Fibroblast of skin of abdomen (primary cell): Measurements from ENCODE around the gene KIFC3.
"Not testable (repeated sequence)": the region's sequence is repeated elsewhere in the genome, so short reads cannot be mapped to it uniquely, and the experiment has no call there.

Experiments used
- DNase-seq: peaks from one replicate; pipeline ENCODE4 v3.0.0-alpha.2; 2013

Gene KIFC3

DNA sequence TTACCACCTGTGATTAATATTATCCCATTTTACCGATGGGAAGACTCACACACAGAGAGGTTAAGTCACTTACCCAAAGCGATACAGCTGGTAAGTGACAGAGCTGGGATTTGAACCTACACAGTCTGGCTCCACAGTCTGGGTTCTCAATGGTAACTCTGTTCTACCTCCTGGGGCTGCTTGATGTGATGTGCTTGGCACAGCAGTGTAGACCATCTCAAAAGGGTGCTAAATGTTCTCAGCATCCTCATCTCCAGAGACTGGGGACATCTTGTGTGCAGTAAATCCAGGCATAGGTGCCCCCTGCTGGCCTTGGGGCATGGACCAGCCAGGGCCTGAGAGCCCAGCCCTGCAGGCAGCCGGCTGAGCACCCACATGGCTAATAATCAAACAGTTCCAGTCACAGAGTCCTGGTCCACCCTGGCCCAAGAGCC is 82.1 kb downstream of the KIFC3 start:
- DNase-seq, result peak; percentile 33

DNA sequence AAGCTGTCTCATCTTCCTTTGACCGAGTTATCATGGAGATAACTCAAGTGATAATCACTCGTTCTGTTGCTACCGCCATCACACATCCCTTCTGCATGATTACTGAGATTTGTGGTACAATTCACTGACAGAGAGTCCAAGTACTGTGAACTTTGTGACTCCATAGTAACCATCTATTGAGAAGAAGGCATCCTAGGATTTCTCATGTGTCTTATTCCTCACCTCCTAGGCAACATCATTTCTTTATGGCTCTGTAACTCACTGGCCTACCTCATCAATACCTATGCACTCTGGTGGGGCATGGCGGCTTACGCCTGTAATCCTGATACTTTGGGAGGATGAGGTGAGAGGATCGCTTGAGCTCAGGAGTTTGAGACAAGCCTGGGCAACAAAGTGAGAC is 88.2 kb downstream of the KIFC3 start:
- no peak for DNase-seq

DNA sequence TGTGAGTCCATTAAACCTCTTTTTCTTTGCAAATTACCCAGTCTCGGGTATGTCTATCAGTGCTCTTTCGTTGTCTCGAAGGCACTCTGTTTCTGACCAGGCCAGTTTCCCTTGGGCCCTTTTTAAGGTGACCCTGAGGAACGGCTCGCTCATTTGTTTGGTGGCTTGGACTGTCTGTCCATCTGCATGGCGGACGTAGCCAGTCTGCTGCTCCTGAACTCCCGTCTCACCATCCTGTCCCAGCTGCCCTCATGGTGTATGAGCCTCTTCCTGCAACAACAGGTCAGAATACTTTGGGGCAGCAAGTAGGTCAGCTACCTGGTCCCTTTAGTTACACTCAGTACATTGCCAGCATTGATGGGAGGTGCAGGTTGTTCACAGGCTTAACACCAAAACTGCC is 88.7 kb downstream of the KIFC3 start:
- DNase-seq, result no peak

GRCh38 chr16:57712569-57712968 is 89.7 kb downstream of the KIFC3 start:
- DNase-seq, result not testable (repeated sequence)

GRCh38 chr16:57711993-57712392 is 90.3 kb downstream of the KIFC3 start:
- no peak for DNase-seq

DNA sequence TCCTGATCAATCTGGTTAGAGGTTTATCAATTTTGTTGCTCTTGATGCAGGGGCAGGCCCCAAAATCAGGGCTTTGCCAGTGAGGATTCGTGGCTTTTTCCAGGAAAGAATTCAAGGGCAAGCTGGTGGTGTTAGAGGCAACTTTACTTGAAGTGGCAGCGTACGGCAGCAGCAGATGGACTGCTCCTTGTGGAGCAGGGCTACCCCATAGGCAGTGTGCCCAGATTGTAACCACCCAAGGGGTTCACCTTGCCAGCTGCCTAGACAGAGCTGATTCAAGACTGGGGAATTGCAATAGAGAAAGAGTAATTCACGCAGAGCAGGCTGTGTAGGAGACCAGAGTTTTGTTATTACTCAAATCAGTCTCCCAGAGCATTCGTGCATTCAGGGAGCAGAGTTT is 90.9 kb downstream of the KIFC3 start:
- DNase-seq, result no peak

DNA sequence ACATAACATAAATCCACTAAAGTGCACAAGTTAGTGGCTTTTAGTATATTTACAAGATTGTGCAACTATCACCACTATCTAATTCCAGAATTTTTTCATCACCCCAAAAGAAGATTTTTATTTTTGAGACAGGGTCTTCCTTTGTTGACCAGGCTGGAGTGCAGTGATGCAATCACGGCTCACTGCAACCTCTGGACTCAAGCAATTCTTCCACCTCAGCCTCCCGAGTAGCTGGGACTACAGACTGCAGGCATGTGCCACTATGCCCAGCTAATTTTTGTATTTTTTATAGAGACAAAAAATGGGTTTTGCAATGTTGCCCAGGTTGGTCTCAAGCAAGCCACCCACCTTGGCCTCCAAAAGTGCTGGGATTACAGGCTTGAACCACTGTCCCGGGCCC is 92.6 kb downstream of the KIFC3 start:
- no peak for DNase-seq
